SIG-M5 (cell line): ENCODE data around the gene DPYSL5.

Experiments
- DNase-seq: peaks from one replicate; lab custom pipeline; 2025; lab: John Stamatoyannopoulos, UW

The DPYSL5 gene

GRCh38 chr2:26932974-26933373 is 85.0 kb downstream of the DPYSL5 start:
- no peak for DNase-seq

GRCh38 chr2:26933431-26934334 is 85.8 kb downstream of the DPYSL5 start:
- DNase-seq, result no peak

GRCh38 chr2:26934335-26934724 is 86.4 kb downstream of the DPYSL5 start:
- DNase-seq, result no peak

- DNase-seq, result no peak
Observed at GRCh38 chr2:26934985-26935384, 87.1 kb downstream of the DPYSL5 start.

- DNase-seq, result no peak
Observed at GRCh38 chr2:26936855-26937254, 88.9 kb downstream of the DPYSL5 start.

- no peak for DNase-seq
Observed at GRCh38 chr2:26938399-26939118, 90.6 kb downstream of the DPYSL5 start.

GRCh38 chr2:26940001-26940400 is 92.1 kb downstream of the DPYSL5 start:
- DNase-seq, result no peak

- DNase-seq, result no peak
Observed at GRCh38 chr2:26941486-26941885, 93.6 kb downstream of the DPYSL5 start.

GRCh38 chr2:26942543-26943295 is 94.8 kb downstream of the DPYSL5 start:
- no peak for DNase-seq

GRCh38 chr2:26945991-26946750 is 98.2 kb downstream of the DPYSL5 start:
- DNase-seq, result no peak

GRCh38 chr2:26946841-26947784 is 99.2 kb downstream of the DPYSL5 start:
- no peak for DNase-seq

GRCh38 chr2:26948800-26949199 is 100.9 kb downstream of the DPYSL5 start:
- no peak for DNase-seq

GRCh38 chr2:26950246-26950645 is 102.3 kb downstream of the DPYSL5 start:
- no peak for DNase-seq

- no peak for DNase-seq
Observed at GRCh38 chr2:26951236-26951635, 103.3 kb downstream of the DPYSL5 start.

GRCh38 chr2:26952374-26952773 is 104.4 kb downstream of the DPYSL5 start:
- no peak for DNase-seq

GRCh38 chr2:26954135-26954534 is 106.2 kb downstream of the DPYSL5 start:
- DNase-seq, result no peak

- no peak for DNase-seq
Observed at GRCh38 chr2:26957041-26957440, 109.1 kb downstream of the DPYSL5 start.

GRCh38 chr2:26957534-26957933 is 109.6 kb downstream of the DPYSL5 start:
- no peak for DNase-seq

- no peak for DNase-seq
Observed at GRCh38 chr2:26959331-26959730, 111.4 kb downstream of the DPYSL5 start.

GRCh38 chr2:26964446-26965130 is 116.7 kb downstream of the DPYSL5 start:
- DNase-seq, result no peak
